Left lobe of liver (tissue), 2 donors: ENCODE results near the gene CEBPB. TPM values are rescaled to one million over a fixed set of nuclear protein-coding genes. Genes with fewer than 3 reads are reported as not detected.
"Not testable (repeated sequence)": the region's sequence is repeated elsewhere in the genome, so short reads cannot be mapped to it uniquely, and the experiment has no call there.

ENCODE experiments used
- ATAC-seq: fragments of 200-7000 bp; cut with Tn5 transposase; one replicate; pipeline ENCODE4 v1.9.1; 2020; ENCODE audit warnings: mild to moderate bottlenecking, moderate library complexity
- DNase-seq: peaks from one replicate; pipeline ENCODE4 v3.0.0-alpha.2; 2020; ENCODE audit warnings: low spot score
- total RNA-seq: library from RNA; stranded (reverse); gene quantifications from one replicate; pipeline ENCODE4 v1.2.1, GENCODE V29; 2021
- donor health status: DM: no; HTN: no; CAD: no; lungs with moderate emphysema.
- donor health status: DM: no; HTN: yes; CAD: no.

CEBPB gene
- total RNA-seq, 1 donor from 2014 or later, result 215 TPM

- ATAC-seq (peak; percentile 41), DNase-seq (no peak)
These were observed 17.5 kb downstream of the CEBPB start for GRCh38 chr20:50208085-50208491.

- ATAC-seq, DNase-seq: not testable (repeated sequence)
These were observed 18.2 kb downstream of the CEBPB start for GRCh38 chr20:50208815-50209214.

- DNase-seq (no peak), ATAC-seq (no peak)
These were observed 19.5 kb downstream of the CEBPB start for GRCh38 chr20:50210066-50210619.

GRCh38 chr20:50211091-50211490 lies 20.5 kb downstream of the CEBPB start:
- DNase-seq, result no peak
- ATAC-seq, result no peak

GRCh38 chr20:50213531-50214106 lies 23.0 kb downstream of the CEBPB start:
- ATAC-seq (no peak), DNase-seq (no peak)

GRCh38 chr20:50214226-50215024 lies 23.8 kb downstream of the CEBPB start:
- ATAC-seq, result no peak

GRCh38 chr20:50215101-50215690 lies 24.6 kb downstream of the CEBPB start:
- DNase-seq, result no peak
- no peak for ATAC-seq

More at GRCh38 chr20:50214226-50215024, 23.8 kb downstream of the CEBPB start:
- no peak for DNase-seq

GRCh38 chr20:50215926-50216325 lies 25.3 kb downstream of the CEBPB start:
- no peak for ATAC-seq
- DNase-seq, result no peak

- no peak for ATAC-seq
These were observed 26.0 kb downstream of the CEBPB start for GRCh38 chr20:50216543-50217206.

GRCh38 chr20:50217207-50217949 lies 26.7 kb downstream of the CEBPB start:
- DNase-seq, result no peak
- ATAC-seq, result no peak

More at GRCh38 chr20:50216543-50217206, 26.0 kb downstream of the CEBPB start:
- DNase-seq, result no peak

- no peak for ATAC-seq
- no peak for DNase-seq
These were observed 28.4 kb downstream of the CEBPB start for GRCh38 chr20:50218987-50219435.

GRCh38 chr20:50219600-50219999 lies 29.0 kb downstream of the CEBPB start:
- DNase-seq, result no peak
- no peak for ATAC-seq

- DNase-seq (no peak), ATAC-seq (no peak)
These were observed 29.7 kb downstream of the CEBPB start for GRCh38 chr20:50220093-50220893.

- DNase-seq (no peak), ATAC-seq (no peak)
These were observed 30.3 kb downstream of the CEBPB start for GRCh38 chr20:50220894-50221365.

GRCh38 chr20:50221501-50222308 lies 31.1 kb downstream of the CEBPB start:
- DNase-seq (peak; percentile 83), ATAC-seq (peak; percentile 89)

- DNase-seq, result no peak
- no peak for ATAC-seq
These were observed 31.8 kb downstream of the CEBPB start for GRCh38 chr20:50222309-50223038.

- ATAC-seq, result no peak
These were observed 32.7 kb downstream of the CEBPB start for GRCh38 chr20:50223039-50224005.

More at GRCh38 chr20:50223039-50224005, 32.7 kb downstream of the CEBPB start:
- no peak for DNase-seq
